Smooth muscle cell of the coronary artery (primary cell): ENCODE results near the gene KIF4B. TPM values are rescaled to one million over a fixed set of nuclear protein-coding genes. Genes with fewer than 3 reads are reported as not detected.

Source experiments
- total RNA-seq: library from RNA; depleted of rRNA; stranded (reverse); fragments of >200 nt; gene quantifications from 2 replicates; pipeline ENCODE4 v1.2.3, GENCODE V29; 2014; ENCODE audit warnings: low replicate concordance

KIF4B gene, protein sequence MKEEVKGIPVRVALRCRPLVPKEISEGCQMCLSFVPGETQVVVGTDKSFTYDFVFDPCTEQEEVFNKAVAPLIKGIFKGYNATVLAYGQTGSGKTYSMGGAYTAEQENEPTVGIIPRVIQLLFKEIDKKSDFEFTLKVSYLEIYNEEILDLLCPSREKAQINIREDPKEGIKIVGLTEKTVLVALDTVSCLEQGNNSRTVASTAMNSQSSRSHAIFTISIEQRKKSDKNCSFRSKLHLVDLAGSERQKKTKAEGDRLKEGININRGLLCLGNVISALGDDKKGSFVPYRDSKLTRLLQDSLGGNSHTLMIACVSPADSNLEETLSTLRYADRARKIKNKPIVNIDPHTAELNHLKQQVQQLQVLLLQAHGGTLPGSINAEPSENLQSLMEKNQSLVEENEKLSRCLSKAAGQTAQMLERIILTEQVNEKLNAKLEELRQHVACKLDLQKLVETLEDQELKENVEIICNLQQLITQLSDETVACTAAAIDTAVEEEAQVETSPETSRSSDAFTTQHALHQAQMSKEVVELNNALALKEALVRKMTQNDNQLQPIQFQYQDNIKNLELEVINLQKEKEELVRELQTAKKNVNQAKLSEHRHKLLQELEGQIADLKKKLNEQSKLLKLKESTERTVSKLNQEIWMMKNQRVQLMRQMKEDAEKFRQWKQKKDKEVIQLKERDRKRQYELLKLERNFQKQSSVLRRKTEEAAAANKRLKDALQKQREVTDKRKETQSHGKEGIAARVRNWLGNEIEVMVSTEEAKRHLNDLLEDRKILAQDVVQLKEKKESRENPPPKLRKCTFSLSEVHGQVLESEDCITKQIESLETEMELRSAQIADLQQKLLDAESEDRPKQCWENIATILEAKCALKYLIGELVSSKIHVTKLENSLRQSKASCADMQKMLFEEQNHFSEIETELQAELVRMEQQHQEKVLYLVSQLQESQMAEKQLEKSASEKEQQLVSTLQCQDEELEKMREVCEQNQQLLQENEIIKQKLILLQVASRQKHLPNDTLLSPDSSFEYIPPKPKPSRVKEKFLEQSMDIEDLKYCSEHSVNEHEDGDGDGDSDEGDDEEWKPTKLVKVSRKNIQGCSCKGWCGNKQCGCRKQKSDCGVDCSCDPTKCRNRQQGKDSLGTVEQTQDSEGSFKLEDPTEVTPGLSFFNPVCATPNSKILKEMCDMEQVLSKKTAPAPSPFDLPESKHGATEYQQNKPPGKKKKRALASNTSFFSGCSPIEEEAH
- total RNA-seq, result not detected in 2 replicates

DNA sequence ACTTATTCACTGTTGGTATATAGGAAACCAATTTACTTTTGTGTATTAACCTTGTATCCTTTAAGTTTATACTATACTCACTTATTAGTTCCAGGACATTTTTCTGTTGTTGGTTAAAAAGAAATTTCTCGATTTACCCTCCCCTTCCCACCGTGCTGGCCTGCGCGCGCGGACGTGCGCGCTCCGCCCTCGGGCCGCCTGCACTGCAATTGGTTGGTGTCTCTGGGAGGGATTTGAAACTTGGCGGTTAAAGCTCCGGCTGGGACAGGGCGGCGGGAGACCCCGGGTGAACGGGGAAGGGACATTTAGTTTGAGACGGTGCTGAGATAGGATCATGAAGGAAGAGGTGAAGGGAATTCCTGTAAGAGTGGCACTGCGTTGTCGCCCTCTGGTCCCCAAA, at the start of gene KIF4B:
Gene KIF4B, plus strand, starts transcription at position 230 of the 400 bp plus-strand sequence. Its CDS starts 105 bp downstream, at position 335.

Other genes with a start within 250 kb of the KIF4B start
- 2.0 and 12.3 TPM in 2 replicates for gene FAXDC2, start 163.2 kb upstream of the KIF4B start, total RNA-seq
- gene CNOT8, start 155.1 kb upstream of the KIF4B start, total RNA-seq, result 30.7 and 41.1 TPM in 2 replicates
- 8.1 and 11.2 TPM in 2 replicates for gene GEMIN5, start 75.5 kb upstream of the KIF4B start, total RNA-seq
- gene MRPL22, start 72.7 kb upstream of the KIF4B start, total RNA-seq, result 17.0 and 21.8 TPM in 2 replicates